ENCODE measurements around the gene NEK3.

GRCh38 chr13:52136763-52137162 lies 22.6 kb downstream of the NEK3 start:
- TF ChIP-seq GATA2 (IDR thresholded peaks at IDR 0.05; ENCODE audit: low read depth, low read length) (no peak), GATA3 (IDR thresholded peaks at IDR 0.05; ENCODE audit: low read depth, low read length) (no peak)

Measured in SH-SY5Y (cell line).